Stromal cell of bone marrow (primary cell): ENCODE data around the gene APBB2.
A peak's percentile ranks its signal among the peaks of the same experiment; 100 is the strongest.
"Not testable (repeated sequence)": the region's sequence is repeated elsewhere in the genome, so short reads cannot be mapped to it uniquely, and the experiment has no call there.

Source experiments
- DNase-seq: peaks from one replicate; pipeline ENCODE4 v3.0.0-alpha.2; 2012; ENCODE audit warnings: low read depth

Gene APBB2

GRCh38 chr4:41060352-41061334 lies 153.7 kb downstream of the APBB2 start:
- no peak for DNase-seq

- DNase-seq: not testable (repeated sequence)
Observed at GRCh38 chr4:41059411-41059810, 154.9 kb downstream of the APBB2 start.

GRCh38 chr4:41058426-41058825 lies 155.9 kb downstream of the APBB2 start:
- DNase-seq: no peak

- DNase-seq: peak; percentile 57
Observed at GRCh38 chr4:41057467-41057866, 156.9 kb downstream of the APBB2 start.

- DNase-seq: no peak
Observed at GRCh38 chr4:41052287-41052686, 162.1 kb downstream of the APBB2 start.

- no peak for DNase-seq
Observed at GRCh38 chr4:41050880-41051775, 163.2 kb downstream of the APBB2 start.

GRCh38 chr4:41050116-41050515 lies 164.2 kb downstream of the APBB2 start:
- no peak for DNase-seq

- not testable (repeated sequence) for DNase-seq
Observed at GRCh38 chr4:41049176-41049575, 165.2 kb downstream of the APBB2 start.

GRCh38 chr4:41044791-41045190 lies 169.6 kb downstream of the APBB2 start:
- DNase-seq: no peak

- DNase-seq: no peak
Observed at GRCh38 chr4:41044165-41044564, 170.2 kb downstream of the APBB2 start.

- no peak for DNase-seq
Observed at GRCh38 chr4:41043465-41043864, 170.9 kb downstream of the APBB2 start.

- DNase-seq: no peak
Observed at GRCh38 chr4:41041551-41041950, 172.8 kb downstream of the APBB2 start.

GRCh38 chr4:41039317-41039716 lies 175.0 kb downstream of the APBB2 start:
- DNase-seq: no peak

GRCh38 chr4:41038304-41038703 lies 176.0 kb downstream of the APBB2 start:
- DNase-seq: no peak

GRCh38 chr4:41029098-41029497 lies 185.2 kb downstream of the APBB2 start:
- no peak for DNase-seq

GRCh38 chr4:41028392-41029076 lies 185.8 kb downstream of the APBB2 start:
- no peak for DNase-seq

- no peak for DNase-seq
Observed at GRCh38 chr4:41026971-41027370, 187.4 kb downstream of the APBB2 start.

- no peak for DNase-seq
Observed at GRCh38 chr4:41025824-41026223, 188.5 kb downstream of the APBB2 start.

- DNase-seq: no peak
Observed at GRCh38 chr4:41024556-41025491, 189.5 kb downstream of the APBB2 start.

GRCh38 chr4:41022116-41022515 lies 192.2 kb downstream of the APBB2 start:
- DNase-seq: no peak
